ENCODE measurements around the gene FASTKD2. TPM values are rescaled to one million over a fixed set of nuclear protein-coding genes. Genes with fewer than 3 reads are reported as not detected.

The FASTKD2 gene
- total and polyA plus RNA-seq, 2 of the 4 experiments (the other 2 are of a cell fraction) = 17.6 to 50.4 TPM

DNA sequence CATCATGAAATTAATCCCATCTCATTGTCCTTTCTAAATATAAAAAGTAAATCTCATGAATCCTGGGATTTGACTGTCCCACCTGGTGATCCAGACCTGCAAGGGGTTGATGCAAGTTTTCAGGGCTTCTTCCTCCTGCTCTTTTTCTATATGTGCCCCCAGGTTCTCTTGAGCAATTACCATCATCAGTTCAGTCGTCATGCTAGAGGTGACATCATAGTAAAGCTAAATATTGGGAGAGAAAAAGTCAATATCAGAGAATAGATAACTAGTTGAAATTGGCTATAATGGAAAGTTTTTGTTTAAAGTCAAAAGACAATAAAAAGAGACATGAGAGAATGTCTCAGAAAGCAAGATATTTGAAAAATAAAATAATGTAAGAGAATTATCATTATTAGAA, 8.6 kb upstream of the FASTKD2 start:
- in situ Hi-C loops (cut with MboI; ENCODE audit: low sequenced_read_pairs) = no loop called here
- Histone ChIP-seq H3K18ac (ENCODE audit: low read depth, low read length) (no peak overlapping the region), H2BK15ac (ENCODE audit: low read depth, low read length) (no peak overlapping the region), H3K4me3 (ENCODE audit: insufficient read depth, low read depth, low read length) (no peak overlapping the region), H2AK9ac (replicated peaks; ENCODE audit: low read depth, low read length, poor library complexity) (no peak overlapping the region), H3K56ac (ENCODE audit: extremely low read depth, insufficient read depth, low read length) (no peak overlapping the region), H3K23ac (ENCODE audit: low read depth, low read length) (no peak overlapping the region), H3K9me3 (ENCODE audit: control insufficient read depth, insufficient read depth, low read length) (no peaks in the 10 kb centered on the region), H3K9ac (ENCODE audit: low read depth, low read length) (no peak overlapping the region), H3K36me3 (ENCODE audit: control insufficient read depth, insufficient read depth, low read length) (no peaks in the 10 kb centered on the region), H4K91ac (ENCODE audit: insufficient read depth, low read depth, low read length) (no peak overlapping the region), H3K4ac (ENCODE audit: low read depth, low read length) (no peak overlapping the region), H4K5ac (ENCODE audit: low read depth, low read length) (no peak overlapping the region), H4K20me1 (ENCODE audit: insufficient read depth, low read length) (no peaks in the 10 kb centered on the region), H3K79me1 (ENCODE audit: low read depth in 1 of 2, low read length in 2 of 2) (no peaks in the 10 kb centered on the region), H2BK20ac (ENCODE audit: low read depth, low read length) (no peak overlapping the region), H3K9me1 (ENCODE audit: insufficient read depth, low read length) (no peaks in the 10 kb centered on the region), H3K27me3 (ENCODE audit: control insufficient read depth, insufficient read depth, low read length) (peaks cover 4% of the 10 kb centered on the region), H2AK5ac (ENCODE audit: low read depth, low read length) (no peak overlapping the region), H2BK5ac (ENCODE audit: low read depth, low read length, poor library complexity, severe bottlenecking) (no peak overlapping the region), H4K8ac (ENCODE audit: low read depth in 2 of 2, low read length in 2 of 2) (no peak overlapping the region), H3K4me2 (ENCODE audit: low read depth, low read length) (no peak overlapping the region), H2BK120ac (ENCODE audit: low read depth, low read length) (no peak overlapping the region), H3K14ac (replicated peaks; ENCODE audit: low read depth, low read length) (no peak overlapping the region), H3K4me1 (ENCODE audit: control insufficient read depth, insufficient read depth, low read length) (no peaks in the 10 kb centered on the region), H3K27ac (ENCODE audit: insufficient read depth, low read length) (no peak overlapping the region), H2AFZ (replicated peaks; ENCODE audit: low read length, poor library complexity) (no peak overlapping the region)
- ChIA-PET CTCF (no interaction called here), POLR2A (ENCODE audit: unreplicated experiment) (no interaction called here)
- ATAC-seq (ENCODE audit: low read depth) = no peak
- TF ChIP-seq MAZ (IDR thresholded peaks at IDR 0.05; ENCODE audit: borderline replicate concordance, low read depth, low read length) (no peak), RFX5 (IDR thresholded peaks at IDR 0.05; ENCODE audit: low read depth, low read length) (no peak), MXI1 (IDR thresholded peaks at IDR 0.05; ENCODE audit: borderline replicate concordance, low read depth, low read length) (no peak), CEBPB (IDR thresholded peaks at IDR 0.05; ENCODE audit: low read depth, low read length) (no peak), SMC3 (IDR thresholded peaks at IDR 0.05; ENCODE audit: low read depth, low read length) (no peak), MAFK (IDR thresholded peaks at IDR 0.05; ENCODE audit: low read depth, low read length) (no peak), POLR2A (IDR thresholded peaks at IDR 0.05; ENCODE audit: low read depth, low read length) (no peak), CHD1 (IDR thresholded peaks at IDR 0.05; ENCODE audit: low read depth, low read length) (no peak), USF2 (IDR thresholded peaks at IDR 0.05; ENCODE audit: low read depth, low read length) (no peak), RAD21 (IDR thresholded peaks at IDR 0.05; ENCODE audit: low read length) (no peak), FOS (IDR thresholded peaks at IDR 0.05; ENCODE audit: low read depth, low read length) (no peak), RCOR1 (IDR thresholded peaks at IDR 0.05; ENCODE audit: insufficient replicate concordance, low read length) (no peak), NFE2L2 (IDR thresholded peaks at IDR 0.05; ENCODE audit: low read depth, low read length) (no peak), ELK1 (IDR thresholded peaks at IDR 0.05; ENCODE audit: borderline replicate concordance, low read depth, low read length) (no peak), BHLHE40 (IDR thresholded peaks at IDR 0.05; ENCODE audit: low read depth, low read length) (no peak)
- TF ChIP-seq, protein P1, sequence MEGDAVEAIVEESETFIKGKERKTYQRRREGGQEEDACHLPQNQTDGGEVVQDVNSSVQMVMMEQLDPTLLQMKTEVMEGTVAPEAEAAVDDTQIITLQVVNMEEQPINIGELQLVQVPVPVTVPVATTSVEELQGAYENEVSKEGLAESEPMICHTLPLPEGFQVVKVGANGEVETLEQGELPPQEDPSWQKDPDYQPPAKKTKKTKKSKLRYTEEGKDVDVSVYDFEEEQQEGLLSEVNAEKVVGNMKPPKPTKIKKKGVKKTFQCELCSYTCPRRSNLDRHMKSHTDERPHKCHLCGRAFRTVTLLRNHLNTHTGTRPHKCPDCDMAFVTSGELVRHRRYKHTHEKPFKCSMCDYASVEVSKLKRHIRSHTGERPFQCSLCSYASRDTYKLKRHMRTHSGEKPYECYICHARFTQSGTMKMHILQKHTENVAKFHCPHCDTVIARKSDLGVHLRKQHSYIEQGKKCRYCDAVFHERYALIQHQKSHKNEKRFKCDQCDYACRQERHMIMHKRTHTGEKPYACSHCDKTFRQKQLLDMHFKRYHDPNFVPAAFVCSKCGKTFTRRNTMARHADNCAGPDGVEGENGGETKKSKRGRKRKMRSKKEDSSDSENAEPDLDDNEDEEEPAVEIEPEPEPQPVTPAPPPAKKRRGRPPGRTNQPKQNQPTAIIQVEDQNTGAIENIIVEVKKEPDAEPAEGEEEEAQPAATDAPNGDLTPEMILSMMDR (conservative IDR thresholded peaks at IDR 0.05; ENCODE audit: low read depth, low read length) = no peak
- intact Hi-C loops (cut with micrococcal nuclease) = no loop called here
- no TSS peak for BruUV-seq (replicated peaks)
- no peak for DNase-seq
- WGBS, 2 experiments (ENCODE audit: extremely low coverage in 2 of 2, insufficient read length in 1 of 2) = no CpG with 5 or more reads among the region's 1 CpG
- dilution Hi-C loops (cut with HindIII; ENCODE audit: low sequenced_read_pairs, unreplicated experiment) = no loop called here
